HTERT RPE-1 (cell line): ENCODE measurements around the gene SSBP1.
"Not testable (repeated sequence)": the region's sequence is repeated elsewhere in the genome, so short reads cannot be mapped to it uniquely, and the experiment has no call there.

Source experiments
- in situ Hi-C: fragments of 300-500 bp; cut with MboI; formaldehyde crosslinking; loops from 4 replicates; pipeline ENCODE4 v1.14.3; 2020; ENCODE audit warnings: low sequenced_read_pairs

The SSBP1 gene

GRCh38 chr7:141763797-141764196 lies 25.6 kb downstream of the SSBP1 start, which contains the start of gene TAS2R3:
TSS of gene TAS2R3 (plus strand) at chr7:141764097. CDS start at chr7:141764159, 62 bp downstream.
- in situ Hi-C loops: no loop called here

- in situ Hi-C loops: not testable (repeated sequence)
These were observed 32.0 kb downstream of the SSBP1 start for GRCh38 chr7:141770083-141770583.

GRCh38 chr7:141776374-141776773 lies 38.2 kb downstream of the SSBP1 start, which contains the start of gene TAS2R4:
TSS of gene TAS2R4 (plus strand) at chr7:141776674. CDS start at chr7:141778489, 1,815 bp downstream.
- in situ Hi-C loops: no loop called here

- in situ Hi-C loops: no loop called here
These were observed 47.8 kb downstream of the SSBP1 start for GRCh38 chr7:141785706-141786552.

- in situ Hi-C loops: no loop called here
These were observed 50.1 kb downstream of the SSBP1 start for GRCh38 chr7:141788296-141788695.

- in situ Hi-C loops: no loop called here
These were observed 51.8 kb downstream of the SSBP1 start, which contains the start of gene TAS2R5 for GRCh38 chr7:141789917-141790316. TSS of gene TAS2R5 (plus strand) at chr7:141790217. CDS start at chr7:141790362, 145 bp downstream.

- in situ Hi-C loops: no loop called here
These were observed 54.4 kb downstream of the SSBP1 start for GRCh38 chr7:141792526-141792925.
